H9 (cell line): ENCODE measurements around the gene NBEA. TPM values are rescaled to one million over a fixed set of nuclear protein-coding genes. Genes with fewer than 3 reads are reported as not detected.

Source experiments
- DNase-seq: peaks from one replicate; pipeline ENCODE4 v3.0.0-alpha.2; 2017
- H2AFZ ChIP-seq: one replicate; pipeline ENCODE4 v1.6.1; 2013; ENCODE audit warnings: mild to moderate bottlenecking, low read length, control low read depth, moderate library complexity
- H2AK5ac ChIP-seq: 2 replicates; pipeline ENCODE4 v1.6.1; 2013; ENCODE audit warnings: low read length, control low read depth, mixed read lengths; ENCODE audit not compliant: insufficient read length
- H2BK120ac ChIP-seq: one replicate; pipeline ENCODE4 v1.6.1; 2013; ENCODE audit warnings: low read depth, mild to moderate bottlenecking, low read length, control low read depth, inconsistent platforms; ENCODE audit not compliant: poor library complexity, severe bottlenecking
- H2BK12ac ChIP-seq: 2 replicates; pipeline ENCODE4 v1.6.1; 2013; ENCODE audit warnings: low read length, control low read depth, mixed read lengths, low read depth; ENCODE audit not compliant: insufficient read length
- H2BK15ac ChIP-seq: 2 replicates; pipeline ENCODE4 v1.6.1; 2013; ENCODE audit warnings: low read depth, low read length, control low read depth
- H2BK20ac ChIP-seq: one replicate; pipeline ENCODE4 v1.6.1; 2013; ENCODE audit warnings: low read depth, mild to moderate bottlenecking, low read length, control low read depth, inconsistent platforms; ENCODE audit not compliant: poor library complexity, severe bottlenecking
- H2BK5ac ChIP-seq: 2 replicates; pipeline ENCODE4 v1.6.1; 2013; ENCODE audit warnings: low read length, control low read depth, mixed read lengths; ENCODE audit not compliant: insufficient read length
- H3K14ac ChIP-seq: 2 replicates; pipeline ENCODE4 v1.6.1; 2013; ENCODE audit warnings: low read length, control low read depth; ENCODE audit not compliant: insufficient read depth
- H3K18ac ChIP-seq: 2 replicates; pipeline ENCODE4 v1.6.1; 2013; ENCODE audit warnings: low read depth, mild to moderate bottlenecking, mixed read lengths, low read length, control low read depth; ENCODE audit not compliant: insufficient read length
- H3K23ac ChIP-seq: 2 replicates; pipeline ENCODE4 v1.6.1; 2013; ENCODE audit warnings: low read length, control low read depth, mixed read lengths, low read depth; ENCODE audit not compliant: insufficient read length
- H3K23me2 ChIP-seq: 2 replicates; pipeline ENCODE4 v1.6.1; 2013; ENCODE audit warnings: low read depth, mild to moderate bottlenecking, mixed read lengths, low read length, control low read depth; ENCODE audit not compliant: insufficient read length, poor library complexity, severe bottlenecking
- H3K27ac ChIP-seq: 2 replicates; pipeline ENCODE4 v1.5.1; 2013; ENCODE audit warnings: low read length, control low read depth, mixed read lengths, low read depth; ENCODE audit not compliant: insufficient read length
- H3K27me3 ChIP-seq: 2 replicates; pipeline ENCODE4 v1.6.1; 2013; ENCODE audit warnings: low read length, control low read depth, inconsistent platforms; ENCODE audit not compliant: insufficient read depth
- H3K4ac ChIP-seq: 2 replicates; pipeline ENCODE4 v1.6.1; 2013; ENCODE audit warnings: low read depth, mild to moderate bottlenecking, control low read depth, inconsistent platforms, low read length, moderate library complexity
- H3K4me1 ChIP-seq: 2 replicates; pipeline ENCODE4 v1.6.1; 2013; ENCODE audit warnings: low read length, control low read depth, inconsistent platforms; ENCODE audit not compliant: insufficient read depth
- H3K4me2 ChIP-seq: 2 replicates; pipeline ENCODE4 v1.6.1; 2013; ENCODE audit warnings: low read length, control low read depth, mixed read lengths; ENCODE audit not compliant: insufficient read length, insufficient read depth
- H3K56ac ChIP-seq: 2 replicates; pipeline ENCODE4 v1.6.1; 2013; ENCODE audit warnings: low read depth, mild to moderate bottlenecking, mixed read lengths, low read length, control low read depth; ENCODE audit not compliant: insufficient read length
- H3K79me1 ChIP-seq: 2 replicates; pipeline ENCODE4 v1.6.1; 2013; ENCODE audit warnings: low read depth, mild to moderate bottlenecking, moderate library complexity, low read length, control low read depth, inconsistent platforms; ENCODE audit not compliant: insufficient read depth, poor library complexity, severe bottlenecking
- H3K79me2 ChIP-seq: 2 replicates; pipeline ENCODE4 v1.6.1; 2013; ENCODE audit warnings: low read length, control low read depth, inconsistent platforms; ENCODE audit not compliant: insufficient read depth
- H3K9ac ChIP-seq: 2 replicates; pipeline ENCODE4 v1.6.1; 2013; ENCODE audit warnings: low read length, control low read depth, mixed read lengths; ENCODE audit not compliant: insufficient read length; ENCODE audit errors: extremely low read depth
- H3K9me3 ChIP-seq: one replicate; pipeline ENCODE4 v1.6.1; 2013; ENCODE audit warnings: low read depth, low read length, inconsistent platforms; ENCODE audit not compliant: control insufficient read depth
- H3T11ph ChIP-seq: one replicate; pipeline ENCODE4 v1.6.1; 2013; ENCODE audit warnings: mild to moderate bottlenecking, low read length, control low read depth, inconsistent platforms
- H4K20me1 ChIP-seq: one replicate; pipeline ENCODE4 v1.6.1; 2013; ENCODE audit not compliant: control insufficient read depth, insufficient read length, insufficient read depth
- H4K5ac ChIP-seq: 2 replicates; pipeline ENCODE4 v1.6.1; 2013; ENCODE audit warnings: low read depth, mild to moderate bottlenecking, mixed read lengths, low read length, control low read depth; ENCODE audit not compliant: insufficient read length
- H4K8ac ChIP-seq: replicated peaks from 2 replicates; pipeline ENCODE4 v1.6.1; 2013; ENCODE audit warnings: low read length, control low read depth, mixed read lengths, low read depth; ENCODE audit not compliant: insufficient read length
- H4K91ac ChIP-seq: 2 replicates; pipeline ENCODE4 v1.6.1; 2013; ENCODE audit warnings: low read depth, mild to moderate bottlenecking, moderate library complexity, mixed read lengths, low read length, control low read depth; ENCODE audit not compliant: insufficient read length
- H3K27ac Mint-ChIP-seq, 3 experiments: 2 replicates in 2 of 3; 3 replicates in 1 of 3; pipeline ENCODE4 v1.8.0; 2020 to 2021; ENCODE audit warnings: mixed read lengths in 3 of 3, mild to moderate bottlenecking in 1 of 3, moderate library complexity in 1 of 3
- H3K27me3 Mint-ChIP-seq: 2 replicates; pipeline ENCODE4 v1.8.0; 2021; ENCODE audit warnings: low read depth, mild to moderate bottlenecking, moderate library complexity, mixed read lengths
- H3K36me3 Mint-ChIP-seq, 3 experiments: 2 replicates in 2 of 3; 3 replicates in 1 of 3; pipeline ENCODE4 v1.8.0; 2020 to 2021; ENCODE audit warnings: low read depth in 3 of 3, mixed read lengths in 3 of 3; ENCODE audit not compliant: insufficient read depth in 1 of 3
- H3K4me1 Mint-ChIP-seq, 2 experiments: 2 replicates each; pipeline ENCODE4 v1.8.0; 2020; ENCODE audit warnings: mixed read lengths in 2 of 2
- H3K4me3 Mint-ChIP-seq, 2 experiments: 2 replicates in 1 of 2; 3 replicates in 1 of 2; pipeline ENCODE4 v1.8.0; 2020 to 2021; ENCODE audit warnings: mild to moderate bottlenecking in 2 of 2, mixed read lengths in 2 of 2, moderate library complexity in 1 of 2
- H3K9me3 Mint-ChIP-seq, 2 experiments: 2 replicates in 1 of 2; 3 replicates in 1 of 2; pipeline ENCODE4 v1.8.0; 2020; ENCODE audit warnings: mild to moderate bottlenecking in 2 of 2, mixed read lengths in 2 of 2, moderate library complexity in 1 of 2
- CTCF ChIP-seq: fragments of 200-600 bp; sonication (generic); conservative IDR thresholded peaks from 3 replicates; pipeline ENCODE4 v1.8.0; 2021; ENCODE audit warnings: antibody characterized with exemption, mild to moderate bottlenecking
- WGBS: extraction: QIAGEN DNeasy Blood & Tissue Kit; methylation state at CpG from one replicate; pipeline ENCODE4 v1.1.7; 2013; ENCODE audit warnings: missing lambda C conversion rate, low lambda C conversion rate, mixed read lengths; ENCODE audit not compliant: insufficient read length; ENCODE audit errors: extremely low coverage; 5-methylcytosine and 5-hydroxymethylcytosine counted together
- total RNA-seq: library from RNA; stranded (reverse); gene quantifications from 2 replicates; pipeline ENCODE4 v1.2.1, GENCODE V29; 2021

Gene NBEA
- total RNA-seq, 1 experiment from 2014 or later, result 17.3 TPM

- no peaks in the 10 kb centered on the region for H3K9me3 Mint-ChIP-seq
- Histone ChIP-seq H4K91ac (no peak overlapping the region), H2AFZ (no peak overlapping the region), H2BK15ac (no peak overlapping the region), H2BK12ac (no peak overlapping the region), H2BK20ac (no peak overlapping the region), H3K4me1 (no peaks in the 10 kb centered on the region), H3K23ac (no peak overlapping the region), H3K4me2 (no peak overlapping the region), H3K27me3 (no peaks in the 10 kb centered on the region), H3K9me3 (no peaks in the 10 kb centered on the region), H2AK5ac (no peak overlapping the region), H2BK120ac (no peak overlapping the region), H3T11ph (no peak overlapping the region), H3K27ac (no peak overlapping the region), H4K8ac (no peak overlapping the region), H3K79me1 (no peaks in the 10 kb centered on the region), H3K14ac (no peak overlapping the region), H4K20me1 (no peaks in the 10 kb centered on the region), H3K4ac (no peak overlapping the region), H3K23me2 (no peaks in the 10 kb centered on the region), H3K79me2 (no peaks in the 10 kb centered on the region), H3K56ac (no peak overlapping the region), H4K5ac (no peak overlapping the region), H2BK5ac (no peak overlapping the region), H3K9ac (no peak overlapping the region), H3K18ac (no peak overlapping the region)
- TF ChIP-seq CTCF, result no peak
- no peaks in the 10 kb centered on the region for H3K27me3 Mint-ChIP-seq
- no peak overlapping the region for H3K27ac Mint-ChIP-seq
- no peak for DNase-seq
- no peak overlapping the region for H3K4me3 Mint-ChIP-seq
- H3K36me3 Mint-ChIP-seq, result peaks cover 0 to 3% (median 2%) of the 10 kb centered on the region in 3 experiments; a peak in 4 of 7 replicates
- WGBS, result no CpG with 5 or more reads among the region's 2 CpGs
- H3K4me1 Mint-ChIP-seq, result 0 out of 4 replicates have a peak, but pooled peaks cover 0 to 2% of the 10 kb centered on the region in 2 experiments
Measured at GRCh38 chr13:35136585-35136984, 194.5 kb downstream of the NBEA start.
